NCI-H1694 (cell line): ENCODE measurements around the gene RASIP1.

Source experiments
- DNase-seq: peaks from one replicate; lab custom pipeline; 2025; lab: John Stamatoyannopoulos, UW

Gene RASIP1

GRCh38 chr19:48755084-48755641 is 14.8 kb upstream of the RASIP1 start, which contains the start of gene FGF21:
Gene FGF21, plus strand, starts transcription at chr19:48755524. Its CDS starts 713 bp downstream, at chr19:48756237.
- no peak for DNase-seq

GRCh38 chr19:48752496-48753365 is 12.3 kb upstream of the RASIP1 start, which contains the start of gene FUT1:
Gene FUT1, minus strand, starts transcription at chr19:48752641. Its CDS starts 1,360 bp downstream, at chr19:48751281.
- DNase-seq, result peak; percentile 22

- DNase-seq, result no peak
Observed at GRCh38 chr19:48751845-48752495, 11.6 kb upstream of the RASIP1 start.

GRCh38 chr19:48750771-48751504 is 10.5 kb upstream of the RASIP1 start:
- DNase-seq, result no peak

- DNase-seq, result no peak
Observed at GRCh38 chr19:48750351-48750750, 9.9 kb upstream of the RASIP1 start.

GRCh38 chr19:48749571-48750198 is 9.3 kb upstream of the RASIP1 start:
- DNase-seq, result no peak

GRCh38 chr19:48746738-48747575 is 6.5 kb upstream of the RASIP1 start, which contains the start of gene IZUMO1:
Gene IZUMO1, minus strand, starts transcription at chr19:48746909. Its CDS starts 1,050 bp downstream, at chr19:48745859.
- peak; percentile 77 for DNase-seq

GRCh38 chr19:48746110-48746509 is 5.7 kb upstream of the RASIP1 start:
- no peak for DNase-seq

- peak; percentile 84 for DNase-seq
Observed at GRCh38 chr19:48745208-48745995, 5.0 kb upstream of the RASIP1 start.

GRCh38 chr19:48742096-48742495 is 1.7 kb upstream of the RASIP1 start:
- DNase-seq, result no peak

GRCh38 chr19:48741129-48741999 is 954 bp upstream of the RASIP1 start:
- DNase-seq, result no peak

- no peak for DNase-seq
Observed at GRCh38 chr19:48739404-48740163, 826 bp downstream of the RASIP1 start.

- DNase-seq, result peak; percentile 86
Observed at GRCh38 chr19:48738557-48739403, 1.6 kb downstream of the RASIP1 start.

GRCh38 chr19:48737360-48737998 is 2.9 kb downstream of the RASIP1 start:
- no peak for DNase-seq

- DNase-seq, result no peak
Observed at GRCh38 chr19:48735031-48735615, 5.3 kb downstream of the RASIP1 start.

- no peak for DNase-seq
Observed at GRCh38 chr19:48734625-48735024, 5.8 kb downstream of the RASIP1 start.
